ENCODE results near the gene PTPRJ. TPM values are rescaled to one million over a fixed set of nuclear protein-coding genes. Genes with fewer than 3 reads are reported as not detected.

The PTPRJ gene
- total and polyA plus RNA-seq, 2 of the 4 experiments (the other 2 are of a cell fraction), result 5.6 to 14.9 TPM

- Histone ChIP-seq H4K8ac (ENCODE audit: low read depth in 2 of 2, low read length in 2 of 2) (no peak overlapping the region), H3K23ac (ENCODE audit: low read depth, low read length) (no peak overlapping the region), H4K5ac (ENCODE audit: low read depth, low read length) (no peak overlapping the region), H2BK15ac (ENCODE audit: low read depth, low read length) (no peak overlapping the region), H3K27ac (ENCODE audit: insufficient read depth, low read length) (no peak overlapping the region), H3K14ac (replicated peaks; ENCODE audit: low read depth, low read length) (no peak overlapping the region), H4K91ac (ENCODE audit: insufficient read depth, low read depth, low read length) (no peak overlapping the region), H3K79me1 (ENCODE audit: low read depth in 1 of 2, low read length in 2 of 2) (peaks cover 4 to 11% of the 10 kb centered on the region in 2 experiments; a peak in 3 of 4 replicates), H2BK5ac (ENCODE audit: low read depth, low read length, poor library complexity, severe bottlenecking) (no peak overlapping the region), H3K9ac (ENCODE audit: low read depth, low read length) (no peak overlapping the region), H2AK9ac (replicated peaks; ENCODE audit: low read depth, low read length, poor library complexity) (no peak overlapping the region), H3K4me2 (ENCODE audit: low read depth, low read length) (no peak overlapping the region), H4K20me1 (ENCODE audit: insufficient read depth, low read length) (no peaks in the 10 kb centered on the region), H3K27me3 (ENCODE audit: control insufficient read depth, insufficient read depth, low read length) (no peaks in the 10 kb centered on the region), H2BK20ac (ENCODE audit: low read depth, low read length) (no peak overlapping the region), H2BK120ac (ENCODE audit: low read depth, low read length) (no peak overlapping the region), H3K4me3 (ENCODE audit: insufficient read depth, low read depth, low read length) (no peak overlapping the region), H2AFZ (replicated peaks; ENCODE audit: low read length, poor library complexity) (no peak overlapping the region), H3K4ac (ENCODE audit: low read depth, low read length) (no peak overlapping the region), H3K56ac (ENCODE audit: extremely low read depth, insufficient read depth, low read length) (no peak overlapping the region), H3K9me3 (ENCODE audit: control insufficient read depth, insufficient read depth, low read length) (peaks cover 3% of the 10 kb centered on the region), H3K4me1 (ENCODE audit: control insufficient read depth, insufficient read depth, low read length) (no peaks in the 10 kb centered on the region), H3K9me1 (ENCODE audit: insufficient read depth, low read length) (no peaks in the 10 kb centered on the region), H3K36me3 (ENCODE audit: control insufficient read depth, insufficient read depth, low read length) (0 out of 2 replicates have a peak, but pooled peaks cover 2% of the 10 kb centered on the region), H2AK5ac (ENCODE audit: low read depth, low read length) (no peak overlapping the region), H3K18ac (ENCODE audit: low read depth, low read length) (no peak overlapping the region)
- peak; percentile 69 for ATAC-seq (ENCODE audit: low read depth)
- no peak for DNase-seq
- POLR2A ChIA-PET (ENCODE audit: unreplicated experiment), result no interaction called here
- CTCF ChIA-PET, result interaction anchor here (0.5 to 0.6 kb wide), 2 partner anchors 10 to 526 kb away, joined by 4 to 9 read pairs; no protein-coding TSS in a partner anchor
- in situ Hi-C loops (cut with MboI; ENCODE audit: low sequenced_read_pairs), result no loop called here
- dilution Hi-C loops (cut with HindIII; ENCODE audit: low sequenced_read_pairs, unreplicated experiment), result no loop called here
- BruUV-seq (replicated peaks), result no TSS peak
- intact Hi-C loops (cut with micrococcal nuclease), result no loop called here
- TF ChIP-seq, protein P1, sequence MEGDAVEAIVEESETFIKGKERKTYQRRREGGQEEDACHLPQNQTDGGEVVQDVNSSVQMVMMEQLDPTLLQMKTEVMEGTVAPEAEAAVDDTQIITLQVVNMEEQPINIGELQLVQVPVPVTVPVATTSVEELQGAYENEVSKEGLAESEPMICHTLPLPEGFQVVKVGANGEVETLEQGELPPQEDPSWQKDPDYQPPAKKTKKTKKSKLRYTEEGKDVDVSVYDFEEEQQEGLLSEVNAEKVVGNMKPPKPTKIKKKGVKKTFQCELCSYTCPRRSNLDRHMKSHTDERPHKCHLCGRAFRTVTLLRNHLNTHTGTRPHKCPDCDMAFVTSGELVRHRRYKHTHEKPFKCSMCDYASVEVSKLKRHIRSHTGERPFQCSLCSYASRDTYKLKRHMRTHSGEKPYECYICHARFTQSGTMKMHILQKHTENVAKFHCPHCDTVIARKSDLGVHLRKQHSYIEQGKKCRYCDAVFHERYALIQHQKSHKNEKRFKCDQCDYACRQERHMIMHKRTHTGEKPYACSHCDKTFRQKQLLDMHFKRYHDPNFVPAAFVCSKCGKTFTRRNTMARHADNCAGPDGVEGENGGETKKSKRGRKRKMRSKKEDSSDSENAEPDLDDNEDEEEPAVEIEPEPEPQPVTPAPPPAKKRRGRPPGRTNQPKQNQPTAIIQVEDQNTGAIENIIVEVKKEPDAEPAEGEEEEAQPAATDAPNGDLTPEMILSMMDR (conservative IDR thresholded peaks at IDR 0.05; ENCODE audit: low read depth, low read length), result peak; percentile 15; the same call in 1 of the 2 replicates
- TF ChIP-seq SMC3 (IDR thresholded peaks at IDR 0.05; ENCODE audit: low read depth, low read length) (0 out of 2 replicates have a peak, but pooled peaks have one; percentile 8), NFE2L2 (IDR thresholded peaks at IDR 0.05; ENCODE audit: low read depth, low read length) (no peak)
These were observed 136.3 kb downstream of the PTPRJ start for GRCh38 chr11:48116437-48117228.
